GM19438 (cell line): ENCODE data around the gene UGT1A1.
"Not testable (repeated sequence)": the region's sequence is repeated elsewhere in the genome, so short reads cannot be mapped to it uniquely, and the experiment has no call there.

Experiments used
- ATAC-seq: cut with Tn5 transposase; IDR thresholded peaks from one replicate; pipeline ENCODE4 v1.9.1; 2021; ENCODE audit warnings: low read depth; ENCODE audit not compliant: unreplicated experiment

The UGT1A1 gene

DNA sequence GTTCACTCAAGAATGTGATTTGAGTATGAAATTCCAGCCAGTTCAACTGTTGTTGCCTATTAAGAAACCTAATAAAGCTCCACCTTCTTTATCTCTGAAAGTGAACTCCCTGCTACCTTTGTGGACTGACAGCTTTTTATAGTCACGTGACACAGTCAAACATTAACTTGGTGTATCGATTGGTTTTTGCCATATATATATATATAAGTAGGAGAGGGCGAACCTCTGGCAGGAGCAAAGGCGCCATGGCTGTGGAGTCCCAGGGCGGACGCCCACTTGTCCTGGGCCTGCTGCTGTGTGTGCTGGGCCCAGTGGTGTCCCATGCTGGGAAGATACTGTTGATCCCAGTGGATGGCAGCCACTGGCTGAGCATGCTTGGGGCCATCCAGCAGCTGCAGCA is at the start of gene UGT1A1:
Gene UGT1A1 (plus strand): TSS at position 228 of the 400 bp plus-strand sequence. CDS start 18 bp downstream, at position 246.
- ATAC-seq, result no peak

DNA sequence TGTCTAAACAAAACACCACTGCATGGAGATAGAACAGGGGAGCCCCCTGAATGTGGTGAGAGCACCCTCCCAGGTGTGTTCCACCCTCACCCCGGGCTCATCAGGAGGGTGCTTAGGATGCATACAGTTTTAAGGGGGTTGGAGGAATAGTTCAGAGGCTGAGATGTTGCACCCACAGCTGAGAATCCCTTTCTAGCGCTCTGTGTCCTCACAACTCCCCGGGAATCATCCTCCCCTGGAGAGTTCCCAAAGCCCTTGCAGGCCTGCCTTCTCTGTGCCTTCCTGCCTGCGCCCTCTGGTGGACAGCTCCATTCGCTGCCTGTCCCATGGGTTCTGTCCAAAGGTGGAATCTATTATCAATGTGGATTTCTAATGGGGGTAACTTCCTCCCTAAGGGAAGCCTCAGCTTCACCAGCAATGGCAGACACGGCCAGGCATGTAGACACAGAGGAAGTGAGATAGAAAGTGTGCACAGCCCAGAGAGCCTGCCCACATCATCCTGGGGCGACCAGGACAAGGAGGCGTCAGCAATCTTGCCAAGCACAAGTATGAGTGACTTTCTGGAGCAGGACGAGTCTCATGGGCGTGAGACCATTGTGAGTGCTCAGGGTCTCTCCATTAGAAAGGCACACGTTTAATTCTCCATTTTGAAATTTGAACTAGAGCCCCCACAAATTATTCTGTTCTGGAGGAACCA is 48.6 kb upstream of the UGT1A1 start:
- ATAC-seq, result no peak

DNA sequence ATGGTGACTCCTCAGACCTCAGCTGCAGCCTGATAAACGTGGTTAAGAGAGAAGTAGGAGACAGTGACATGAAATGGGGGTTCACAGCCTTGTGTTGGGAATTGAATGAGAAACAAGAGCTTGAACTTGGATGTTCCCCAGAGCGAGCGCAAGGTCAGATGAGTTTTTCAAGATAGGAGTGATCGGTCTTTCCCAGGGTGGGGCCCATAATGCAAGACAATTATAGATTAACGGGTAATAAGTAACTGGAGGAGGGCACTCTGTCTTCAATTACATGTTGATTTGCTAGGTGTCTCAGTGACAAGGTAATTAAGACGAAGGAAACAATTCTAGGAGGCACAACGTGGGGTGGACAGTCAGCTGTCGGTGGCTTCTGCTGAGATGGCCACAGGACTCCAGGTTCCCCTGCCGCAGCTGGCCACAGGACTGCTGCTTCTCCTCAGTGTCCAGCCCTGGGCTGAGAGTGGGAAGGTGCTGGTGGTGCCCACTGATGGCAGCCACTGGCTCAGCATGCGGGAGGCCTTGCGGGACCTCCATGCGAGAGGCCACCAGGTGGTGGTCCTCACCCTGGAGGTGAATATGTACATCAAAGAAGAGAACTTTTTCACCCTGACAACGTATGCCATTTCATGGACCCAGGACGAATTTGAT is 47.3 kb upstream of the UGT1A1 start, which contains the start of gene UGT1A5:
Gene UGT1A5 (plus strand): TSS at position 297 of the 651 bp plus-strand sequence. CDS start 85 bp downstream, at position 382.
- ATAC-seq, result no peak

DNA sequence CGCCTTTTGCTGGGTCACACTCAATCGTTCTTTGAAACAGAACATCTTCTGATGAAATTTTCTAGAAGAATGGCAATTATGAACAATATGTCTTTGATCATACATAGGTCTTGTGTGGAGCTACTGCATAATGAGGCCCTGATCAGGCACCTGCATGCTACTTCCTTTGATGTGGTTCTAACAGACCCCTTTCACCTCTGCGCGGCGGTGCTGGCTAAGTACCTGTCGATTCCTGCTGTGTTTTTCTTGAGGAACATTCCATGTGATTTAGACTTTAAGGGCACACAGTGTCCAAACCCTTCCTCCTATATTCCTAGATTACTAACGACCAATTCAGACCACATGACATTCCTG is 46.8 kb upstream of the UGT1A1 start:
- ATAC-seq, result no peak

DNA sequence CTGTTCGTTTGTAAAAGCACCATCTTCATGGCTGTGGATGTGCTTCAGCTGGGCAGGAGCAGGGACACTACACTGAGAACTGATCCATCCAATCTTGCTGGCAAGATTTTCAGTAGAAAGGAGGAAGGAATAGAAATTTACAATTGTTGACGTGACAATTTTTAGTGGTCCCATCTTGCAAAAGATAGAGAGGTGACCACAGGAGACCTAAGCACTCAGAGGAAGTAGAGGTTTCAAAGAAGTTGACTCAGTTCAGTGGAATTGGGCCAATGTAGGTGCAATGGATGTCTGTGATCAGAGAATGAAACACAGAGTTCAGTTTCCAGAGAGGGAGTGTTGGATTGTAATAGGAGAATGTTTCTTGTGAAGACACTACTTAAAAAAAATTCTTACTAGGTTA is 45.9 kb upstream of the UGT1A1 start:
- no peak for ATAC-seq

DNA sequence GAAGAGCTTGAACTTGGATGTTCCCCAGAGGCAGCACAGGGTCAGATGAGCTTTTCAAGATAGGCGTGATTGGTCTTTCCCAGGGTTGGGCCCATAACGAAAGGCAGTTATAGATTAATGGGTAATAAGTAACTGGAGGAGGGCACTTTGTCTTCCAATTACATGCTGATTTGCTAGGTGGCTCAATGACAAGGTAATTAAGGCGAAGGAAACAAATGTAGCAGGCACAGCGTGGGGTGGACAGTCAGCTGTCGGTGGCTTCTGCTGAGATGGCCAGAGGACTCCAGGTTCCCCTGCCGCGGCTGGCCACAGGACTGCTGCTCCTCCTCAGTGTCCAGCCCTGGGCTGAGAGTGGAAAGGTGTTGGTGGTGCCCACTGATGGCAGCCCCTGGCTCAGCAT is 41.5 kb upstream of the UGT1A1 start, which contains the start of gene UGT1A4:
Gene UGT1A4 (plus strand): TSS at position 185 of the 400 bp plus-strand sequence. CDS start 85 bp downstream, at position 270.
- ATAC-seq, result no peak

DNA sequence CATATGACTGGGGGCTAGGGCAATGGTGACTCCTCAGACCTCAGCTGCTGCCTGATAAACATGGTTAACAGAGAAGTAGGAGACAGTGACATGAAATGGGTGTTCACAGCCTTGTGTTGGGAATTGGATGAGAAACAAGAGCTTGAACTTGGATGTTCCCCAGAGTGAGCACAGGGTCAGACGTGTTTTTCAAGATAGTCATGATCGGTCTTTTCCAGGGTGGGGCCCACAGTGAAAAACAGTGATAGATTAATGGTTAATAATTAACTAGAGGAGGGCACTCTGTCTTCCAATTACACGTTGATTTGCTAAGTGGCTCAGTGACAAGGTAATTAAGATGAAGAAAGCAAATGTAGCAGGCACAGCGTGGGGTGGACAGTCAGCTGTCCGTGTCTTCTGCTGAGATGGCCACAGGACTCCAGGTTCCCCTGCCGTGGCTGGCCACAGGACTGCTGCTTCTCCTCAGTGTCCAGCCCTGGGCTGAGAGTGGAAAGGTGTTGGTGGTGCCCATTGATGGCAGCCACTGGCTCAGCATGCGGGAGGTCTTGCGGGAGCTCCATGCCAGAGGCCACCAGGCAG is 31.3 kb upstream of the UGT1A1 start, which contains the start of gene UGT1A3:
Gene UGT1A3 (plus strand): TSS at position 320 of the 579 bp plus-strand sequence. CDS start 85 bp downstream, at position 405.
- ATAC-seq, result no peak

DNA sequence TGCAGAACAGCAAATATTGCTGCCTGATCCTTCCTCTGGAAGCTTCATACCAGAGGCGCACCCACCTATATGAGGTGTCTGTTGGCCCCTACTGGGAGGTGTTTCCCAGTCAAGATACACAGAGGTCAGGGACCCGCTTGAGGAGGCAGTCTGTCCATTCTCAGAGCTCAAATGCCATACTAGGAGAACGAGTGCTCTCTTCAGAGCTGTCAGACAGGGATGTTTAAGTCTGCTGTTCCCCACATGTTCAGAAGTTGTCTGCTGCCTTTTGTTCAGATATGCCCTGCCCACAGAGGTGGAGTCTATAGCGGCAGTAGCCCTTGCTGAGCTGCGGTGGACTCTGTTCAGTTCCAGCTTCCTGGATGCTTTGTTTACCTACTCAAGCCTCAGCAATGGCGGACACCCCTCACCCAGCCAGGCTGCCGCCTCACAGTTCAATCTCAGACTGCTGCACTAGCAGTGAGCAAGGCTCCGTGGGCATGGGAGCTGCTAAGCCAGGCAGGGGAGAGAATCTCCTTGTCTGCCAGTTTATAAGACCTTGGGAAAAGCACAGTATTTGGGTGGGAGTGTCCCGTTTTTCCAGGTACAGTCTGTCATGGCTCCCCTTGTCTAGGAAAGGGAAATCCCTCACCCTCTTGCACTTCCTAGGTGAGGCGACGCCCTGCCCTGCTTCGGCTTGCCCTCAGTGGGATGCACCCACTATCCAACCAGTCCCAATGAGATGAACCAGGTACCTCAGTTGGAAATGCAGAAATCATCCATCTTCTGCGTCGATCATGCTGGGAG is 23.0 kb upstream of the UGT1A1 start:
- ATAC-seq, result not testable (repeated sequence)

DNA sequence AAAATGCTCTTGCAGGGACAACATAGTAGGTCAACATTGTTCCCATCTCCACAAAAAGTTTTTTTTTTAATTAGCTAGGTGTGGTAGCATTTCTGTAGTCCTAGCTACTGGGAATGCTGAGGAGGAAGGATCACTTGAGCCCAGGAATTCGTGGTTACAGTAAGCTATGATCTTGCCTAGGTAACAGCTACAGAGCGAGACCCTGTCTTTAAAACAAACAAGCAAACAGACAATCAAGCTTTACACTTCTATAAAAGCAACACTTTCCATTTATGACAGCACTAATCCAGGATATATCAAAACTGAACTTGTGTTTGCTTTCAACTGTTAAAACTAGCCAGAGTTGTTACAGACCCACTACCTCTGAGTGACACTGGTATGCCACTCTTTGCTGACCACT is 19.2 kb upstream of the UGT1A1 start:
- no peak for ATAC-seq

DNA sequence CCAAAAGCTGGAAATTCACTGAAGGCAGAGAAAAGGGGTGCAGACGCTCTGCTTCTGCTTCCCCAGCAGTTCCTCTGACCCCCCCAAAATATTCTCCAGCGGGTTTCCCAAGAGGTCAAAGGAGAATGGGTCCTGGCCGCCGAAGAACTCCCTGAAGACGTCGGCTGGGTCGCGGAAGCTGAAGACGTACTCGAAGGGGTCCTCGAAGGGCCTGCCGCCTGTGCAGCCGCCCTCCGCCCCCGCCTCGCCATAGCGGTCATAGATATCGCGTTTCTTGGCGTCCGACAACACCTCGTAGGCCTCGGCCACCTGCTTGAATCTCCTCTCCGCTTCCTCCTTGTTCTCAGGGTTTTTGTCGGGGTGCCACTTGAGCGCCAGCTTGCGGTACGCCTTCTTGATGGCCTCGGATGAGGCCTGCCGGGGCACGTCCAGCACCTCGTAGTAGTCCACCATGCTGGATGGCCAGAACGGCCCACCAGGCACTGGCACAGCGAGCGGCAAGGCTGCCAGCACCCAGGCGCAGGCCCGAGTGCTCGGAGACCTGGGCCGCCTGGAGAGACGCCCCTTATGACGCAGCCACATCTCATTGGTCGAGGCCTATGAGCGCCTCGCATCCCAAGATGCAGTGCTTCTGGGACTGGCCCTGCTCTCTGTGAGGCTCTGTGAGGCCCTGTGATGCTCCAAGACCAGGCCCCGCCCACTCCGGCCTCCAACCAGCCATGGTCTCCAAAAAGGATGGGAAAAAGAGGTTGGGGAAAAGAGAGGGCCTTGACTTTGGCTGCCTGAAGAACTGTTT is 16.4 kb upstream of the UGT1A1 start:
- ATAC-seq, result no peak

DNA sequence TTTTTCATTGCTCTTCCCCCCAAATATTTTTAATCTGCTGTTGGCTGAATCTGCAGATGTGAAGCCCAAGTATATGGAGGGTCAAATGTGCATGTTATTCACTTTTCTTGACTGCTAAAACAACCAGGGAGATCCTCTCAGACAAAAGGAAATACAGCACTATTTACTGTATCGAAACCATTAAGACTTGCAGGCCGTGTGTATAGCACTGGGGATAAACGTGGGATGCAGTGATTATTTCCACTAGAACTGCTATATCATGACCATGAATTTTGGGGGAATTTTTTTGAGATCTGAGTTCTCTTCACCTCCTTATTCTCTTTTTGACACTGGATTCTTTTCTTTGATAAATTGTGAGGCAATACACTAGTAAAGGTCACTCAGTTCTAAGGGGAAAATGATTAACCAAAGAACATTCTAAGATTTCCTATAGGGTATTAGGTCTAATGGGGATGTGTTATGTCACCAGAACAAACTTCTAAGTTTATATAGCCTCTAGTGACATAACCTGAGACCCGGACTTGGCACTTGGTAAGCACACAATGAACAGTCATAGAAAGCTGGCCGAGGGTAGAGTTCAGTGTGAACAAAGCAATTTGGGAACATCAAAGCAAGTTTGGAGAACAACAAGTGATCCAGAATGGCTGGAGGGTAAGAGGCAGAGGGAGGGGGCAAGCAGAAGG is 14.9 kb upstream of the UGT1A1 start:
- no peak for ATAC-seq

DNA sequence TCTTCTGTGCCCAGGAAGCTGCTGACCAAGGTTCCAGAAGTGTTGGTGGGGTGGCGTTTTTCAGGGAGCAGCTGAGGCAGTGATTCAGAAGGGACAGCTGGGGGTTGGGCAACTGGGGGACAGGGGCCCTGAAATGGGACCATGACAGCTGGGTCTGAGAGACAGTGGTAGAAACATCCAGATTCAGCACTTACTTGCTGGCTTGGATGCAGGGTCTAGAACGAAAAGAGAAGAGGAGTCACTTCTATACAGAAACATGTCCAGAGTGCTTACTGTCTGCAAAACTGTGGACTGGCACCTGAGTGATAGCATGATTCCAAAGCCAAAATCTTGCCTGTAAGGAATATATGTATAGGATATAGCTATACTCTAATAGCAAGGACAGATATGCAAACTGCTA is 14.2 kb upstream of the UGT1A1 start:
- ATAC-seq, result not testable (repeated sequence)

DNA sequence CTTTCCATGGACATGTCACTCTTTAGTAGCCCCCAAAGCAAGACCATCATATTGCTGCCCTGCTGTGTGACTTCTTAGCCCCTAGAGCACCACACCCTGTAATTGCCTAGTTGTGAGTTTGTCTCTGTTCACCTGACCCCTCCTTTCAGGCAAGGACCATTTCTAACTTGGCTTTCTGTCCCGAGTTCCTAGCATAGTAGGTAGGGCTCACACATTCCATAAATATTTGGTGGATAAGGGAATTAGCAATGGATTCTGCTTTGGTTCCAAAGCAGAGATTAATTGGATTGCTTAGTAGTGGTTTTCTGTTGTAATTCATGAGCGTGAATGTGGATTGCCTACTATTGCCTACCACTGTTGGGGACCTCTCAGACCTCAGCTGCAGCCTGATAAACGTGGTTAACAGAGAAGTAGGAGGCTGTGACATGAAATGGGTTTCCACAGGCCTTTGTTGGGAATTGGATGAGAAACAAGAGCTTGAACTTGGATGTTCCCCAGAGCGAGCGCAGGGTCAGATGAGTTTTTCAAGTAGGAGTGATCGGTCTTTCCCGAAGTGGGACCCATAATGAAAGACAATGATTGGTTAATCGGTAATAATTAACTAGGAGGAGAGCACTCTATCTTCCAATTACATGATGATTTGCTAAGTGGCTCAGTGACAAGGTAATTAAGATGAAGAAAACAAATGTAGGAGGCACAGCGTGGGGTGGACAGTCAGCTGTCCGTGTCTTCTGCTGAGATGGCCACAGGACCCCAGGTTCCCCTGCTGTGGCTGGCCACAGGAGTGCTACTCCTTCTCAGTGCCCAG is 13.4 kb upstream of the UGT1A1 start:
- no peak for ATAC-seq

DNA sequence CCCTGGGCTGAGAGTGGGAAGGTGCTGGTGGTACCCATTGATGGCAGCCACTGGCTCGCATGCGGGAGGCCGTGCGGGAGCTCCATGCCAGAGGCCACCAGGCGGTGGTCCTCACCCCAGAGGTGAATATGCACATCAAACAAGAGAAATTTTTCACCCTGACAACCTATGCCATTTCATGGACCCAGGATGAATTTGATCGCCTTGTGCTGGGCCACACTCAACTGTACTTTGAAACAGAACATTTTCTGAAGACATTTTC is 12.9 kb upstream of the UGT1A1 start:
- no peak for ATAC-seq

DNA sequence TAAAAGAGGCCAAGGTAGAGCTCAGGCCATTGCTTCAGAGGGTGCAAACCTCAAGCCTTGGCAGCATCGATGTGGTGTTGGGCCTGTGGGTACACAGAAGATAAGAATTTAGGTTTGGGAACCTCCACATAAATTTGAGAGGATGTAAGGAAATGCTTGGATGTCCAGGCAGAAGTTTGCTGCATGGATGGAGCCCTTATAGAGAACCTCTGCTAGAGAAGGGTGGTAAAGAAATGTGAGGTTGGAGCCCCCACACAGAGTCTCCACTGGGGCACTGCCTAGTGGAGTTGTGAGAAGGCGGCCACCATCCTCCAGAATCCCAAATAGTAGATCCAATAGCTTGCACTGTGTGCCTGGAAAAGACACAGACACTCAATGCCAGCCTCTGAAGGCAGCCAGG is 9.4 kb upstream of the UGT1A1 start:
- not testable (repeated sequence) for ATAC-seq

DNA sequence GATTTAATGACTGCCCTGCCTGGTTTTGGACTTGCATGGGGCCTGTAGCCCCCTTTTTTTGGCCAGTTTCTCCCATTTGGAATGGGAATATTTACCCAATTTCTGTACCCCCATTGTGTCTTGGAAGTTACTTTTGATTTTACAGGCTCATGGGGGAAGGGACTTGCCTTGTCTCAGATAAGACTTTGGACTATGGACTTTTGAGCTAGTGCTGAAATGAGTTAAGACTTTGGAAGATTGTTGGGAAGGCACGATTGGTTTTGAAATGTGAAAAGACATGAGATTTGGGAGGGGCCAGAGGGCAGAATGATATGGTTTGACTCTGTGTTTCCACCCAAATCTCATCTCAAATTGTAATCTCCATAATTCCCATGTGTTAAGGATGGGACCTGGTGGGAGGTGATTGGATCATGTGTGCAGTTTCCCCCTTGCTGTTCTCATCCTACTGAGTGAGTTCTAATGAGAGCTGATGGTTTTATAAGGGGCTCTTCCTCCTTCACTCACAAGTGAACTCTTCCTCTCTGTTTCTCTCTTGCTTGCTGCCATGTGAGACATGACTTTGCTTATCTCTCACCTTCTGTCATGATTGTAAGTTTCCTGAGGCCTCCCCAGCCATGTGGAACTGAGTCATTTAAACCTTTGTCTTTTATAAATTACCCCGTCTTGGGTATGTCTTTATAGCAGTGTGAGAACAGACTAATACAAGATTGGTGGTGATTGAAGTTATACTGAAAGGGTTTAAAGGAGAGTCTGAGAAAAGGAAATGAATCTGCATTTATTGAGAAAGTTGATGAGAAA is 8.7 kb upstream of the UGT1A1 start:
- not testable (repeated sequence) for ATAC-seq

DNA sequence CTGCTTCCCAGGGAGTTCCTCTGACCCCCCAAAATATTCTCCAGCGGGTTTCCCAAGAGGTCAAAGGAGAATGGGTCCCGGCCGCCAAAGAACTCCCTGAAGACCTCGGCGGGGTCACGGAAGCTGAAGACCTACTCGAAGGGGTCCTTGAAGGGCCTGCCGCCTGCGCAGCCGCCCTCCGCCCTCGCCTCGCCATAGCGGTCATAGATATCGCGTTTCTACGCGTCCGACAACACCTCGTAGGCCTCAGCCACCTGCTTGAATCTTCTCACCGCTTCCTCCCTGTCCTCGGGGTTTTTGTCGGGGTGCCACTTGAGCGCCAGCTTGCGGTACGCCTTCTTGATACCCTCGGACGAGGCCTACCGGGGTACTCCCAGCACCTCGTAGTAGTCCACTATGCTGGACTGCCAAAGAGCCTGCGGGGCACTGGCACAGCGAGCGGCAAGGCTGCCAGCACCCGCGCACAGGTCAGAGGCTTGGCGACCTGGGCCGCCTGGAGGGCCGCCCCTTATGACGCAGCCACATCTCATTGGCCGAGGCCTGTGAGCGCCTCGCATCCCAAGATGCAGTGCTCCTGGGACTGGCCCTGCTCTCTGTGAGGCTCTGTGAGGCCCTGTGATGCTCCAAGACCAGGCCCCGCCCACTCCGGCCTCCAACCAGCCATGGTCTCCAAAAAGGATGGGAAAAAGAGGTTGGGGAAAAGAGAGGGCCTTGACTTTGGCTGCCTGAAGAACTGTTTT is 5.0 kb upstream of the UGT1A1 start:
- no peak for ATAC-seq
